ENCODE data around the gene AGRP. TPM values are rescaled to one million over a fixed set of nuclear protein-coding genes. Genes with fewer than 3 reads are reported as not detected.

Gene AGRP
- total RNA-seq, 1 donor = not detected

DNA sequence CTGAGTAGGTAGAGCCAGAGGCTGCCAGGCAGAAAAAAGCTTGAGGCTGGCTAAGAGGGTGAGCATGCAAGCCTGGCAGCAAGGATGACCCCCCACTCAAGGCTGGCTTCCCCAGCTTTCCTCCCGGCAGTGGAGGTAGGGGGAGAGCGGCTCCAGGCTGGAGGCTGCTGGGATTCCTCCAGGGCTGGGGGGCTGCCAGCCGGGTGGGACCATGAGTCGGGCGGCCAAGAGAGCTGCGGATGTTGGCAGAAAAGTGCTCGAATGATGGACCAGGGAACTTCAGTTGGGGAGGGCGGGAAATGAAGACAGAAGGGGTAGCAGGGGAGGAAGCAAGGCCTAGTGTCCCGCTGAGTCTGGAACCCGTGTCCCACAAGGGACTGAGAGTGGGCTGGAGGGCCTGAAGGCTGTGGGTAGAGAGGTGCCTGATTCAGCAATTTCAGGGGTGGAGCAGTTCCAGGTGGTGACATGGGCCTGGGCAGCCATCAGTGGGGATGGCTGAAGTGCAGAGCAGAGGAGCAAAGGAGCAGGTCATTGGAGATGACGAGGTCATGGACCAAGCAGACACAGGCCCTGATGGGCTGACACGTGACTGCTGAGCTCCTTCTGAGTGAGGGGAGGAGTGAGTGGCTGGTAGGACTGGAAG lies 32.2 kb downstream of the AGRP start:
- DNase-seq (ENCODE audit: low read depth) = no peak
- TF ChIP-seq CTCF (IDR thresholded peaks at IDR 0.05; ENCODE audit: insufficient read depth, low read depth, low read length) = no peak
- H3K4me3 ChIP-seq (ENCODE audit: low read depth, low read length) = no peak overlapping the region

GRCh38 chr16:67449739-67450138 lies 33.6 kb downstream of the AGRP start:
- no peak for TF ChIP-seq CTCF (IDR thresholded peaks at IDR 0.05; ENCODE audit: insufficient read depth, low read depth, low read length)
- no peak for DNase-seq (ENCODE audit: low read depth)

GRCh38 chr16:67449336-67449735 lies 34.0 kb downstream of the AGRP start:
- TF ChIP-seq CTCF (IDR thresholded peaks at IDR 0.05; ENCODE audit: insufficient read depth, low read depth, low read length) = no peak
- DNase-seq (ENCODE audit: low read depth) = no peak
- no peak overlapping the region for H3K4me3 ChIP-seq (ENCODE audit: low read depth, low read length)

More at GRCh38 chr16:67449739-67450138, 33.6 kb downstream of the AGRP start:
- H3K4me3 ChIP-seq (ENCODE audit: low read depth, low read length) = no peak overlapping the region

DNA sequence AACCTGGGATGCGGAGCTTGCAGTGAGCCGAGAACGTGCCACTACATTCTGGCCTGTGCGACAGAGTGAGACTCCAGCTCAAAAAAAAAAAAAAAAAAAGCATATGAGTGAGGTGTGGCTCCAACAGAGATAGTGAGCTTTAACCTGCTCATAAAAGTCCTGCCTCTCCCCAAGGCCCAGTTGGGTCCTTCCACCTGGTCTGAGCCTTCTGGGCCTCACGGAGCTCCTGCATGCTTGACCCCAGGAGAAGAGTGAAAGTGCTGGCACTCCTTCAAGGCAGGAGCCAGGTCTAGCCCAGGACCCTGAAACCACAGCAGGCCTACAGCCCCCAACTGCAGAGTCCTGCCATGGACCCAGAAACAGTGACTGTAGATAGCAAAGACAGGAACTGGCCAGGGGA lies 34.8 kb downstream of the AGRP start:
- DNase-seq (ENCODE audit: low read depth) = no peak
- no peak overlapping the region for H3K4me3 ChIP-seq (ENCODE audit: low read depth, low read length)
- TF ChIP-seq CTCF (IDR thresholded peaks at IDR 0.05; ENCODE audit: insufficient read depth, low read depth, low read length) = no peak

DNA sequence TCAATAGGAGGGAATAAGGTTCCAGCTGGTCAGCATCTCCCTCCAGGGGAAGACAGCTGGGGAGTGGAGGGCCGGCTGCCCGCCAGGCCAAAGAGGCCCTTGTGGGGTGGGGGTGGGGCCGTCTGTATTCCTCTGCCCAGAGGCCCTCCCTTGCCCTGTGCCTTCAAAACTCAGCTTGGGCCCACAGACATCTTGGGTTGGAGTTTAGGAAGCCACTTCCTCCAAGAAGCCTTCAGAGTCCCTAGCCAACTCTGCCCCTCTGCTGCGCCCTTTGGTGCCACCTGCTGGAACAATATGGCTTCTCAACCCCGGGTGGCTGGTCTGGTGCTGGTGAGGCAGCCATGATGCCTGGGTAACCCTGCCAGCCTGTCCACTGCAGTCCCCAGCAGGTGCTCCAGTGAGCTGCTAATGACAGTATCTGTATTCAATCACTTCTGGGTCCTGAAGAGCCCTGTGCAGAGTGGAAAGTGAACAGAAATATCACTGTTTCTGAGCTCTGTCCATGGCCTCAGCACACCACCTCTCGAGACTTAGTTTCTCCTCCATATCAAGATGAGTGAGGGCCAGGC lies 35.8 kb downstream of the AGRP start:
- peak; percentile 67 for TF ChIP-seq CTCF (IDR thresholded peaks at IDR 0.05; ENCODE audit: insufficient read depth, low read depth, low read length)
- peak; percentile 87 for DNase-seq (ENCODE audit: low read depth)
- H3K4me3 ChIP-seq (ENCODE audit: low read depth, low read length) = no peak overlapping the region

DNA sequence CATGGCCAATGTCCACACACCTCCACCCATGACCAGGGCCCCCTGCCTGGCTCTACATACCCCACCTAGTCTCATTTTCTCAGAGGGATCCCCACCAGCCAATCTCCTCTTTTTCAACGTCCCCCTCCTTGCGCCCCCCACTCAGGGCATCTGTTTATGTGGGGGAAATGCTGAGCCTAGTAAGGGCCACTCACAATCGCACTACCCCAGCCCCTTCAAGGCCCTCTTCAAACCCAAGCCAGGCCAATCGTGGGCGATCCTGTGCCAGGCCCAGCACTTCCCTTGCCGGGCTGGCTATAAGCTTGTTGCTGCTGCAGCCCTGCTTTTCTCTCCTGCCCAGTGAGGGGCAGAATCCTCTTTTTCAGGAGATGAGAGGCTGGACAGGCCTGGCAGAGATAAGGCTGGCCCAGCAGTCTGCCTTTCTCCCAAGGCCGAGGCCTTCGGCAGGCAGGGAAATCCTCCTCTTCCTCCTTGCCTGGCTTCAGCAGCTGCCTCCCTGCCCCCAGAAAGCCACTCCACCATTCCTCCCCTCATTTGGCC lies 36.3 kb downstream of the AGRP start:
- no peak for DNase-seq (ENCODE audit: low read depth)
- H3K4me3 ChIP-seq (ENCODE audit: low read depth, low read length) = no peak overlapping the region
- TF ChIP-seq CTCF (IDR thresholded peaks at IDR 0.05; ENCODE audit: insufficient read depth, low read depth, low read length) = no peak

All from fibroblast of villous mesenchyme (primary cell).